ENCODE data around the gene SETMAR.
"Not testable (repeated sequence)": the region's sequence is repeated elsewhere in the genome, so short reads cannot be mapped to it uniquely, and the experiment has no call there.

DNA sequence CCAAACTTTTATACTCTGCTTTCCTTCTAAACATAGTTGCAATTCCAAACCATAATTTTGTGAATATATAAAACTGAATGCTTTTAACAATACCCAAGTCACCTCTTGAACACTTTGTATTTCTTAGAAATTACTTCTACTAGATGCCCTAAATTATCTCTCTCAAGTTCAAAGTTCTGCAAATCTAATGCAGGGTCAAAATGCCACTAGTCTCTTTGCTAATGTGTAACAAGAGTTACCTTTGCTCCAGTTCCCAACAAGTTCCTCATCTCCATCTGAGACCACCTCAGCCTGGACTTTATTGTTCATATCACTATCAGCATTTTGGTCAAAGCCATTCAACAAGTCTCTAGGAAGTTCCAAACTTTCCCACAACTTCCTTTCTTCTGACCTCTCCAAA, 26.6 kb downstream of the SETMAR start:
- not testable (repeated sequence) for TF ChIP-seq POLR2A, SPI1, POLR2AphosphoS5 (IDR thresholded peaks at IDR 0.05; ENCODE audit: low read depth, low read length)
